Lower leg skin (tissue), 3 donors: ENCODE results near the gene COG1.

Experiments
- POLR2A ChIP-seq, 2 donors: fragments of 450-650 bp; IDR thresholded peaks; one replicate each; pipeline ENCODE4 v1.6.1; 2016 to 2017; ENCODE audit warnings: antibody characterized with exemption in 2 of 2, mild to moderate bottlenecking in 1 of 2, moderate library complexity in 1 of 2
- TF ChIP-seq, protein P1 (sequence below), 3 donors: fragments of 450-650 bp; IDR thresholded peaks; one replicate each; pipeline ENCODE4 v1.5.1; 2016; ENCODE audit warnings: antibody characterized with exemption in 3 of 3, mild to moderate bottlenecking in 3 of 3, moderate library complexity in 2 of 3

DNA sequence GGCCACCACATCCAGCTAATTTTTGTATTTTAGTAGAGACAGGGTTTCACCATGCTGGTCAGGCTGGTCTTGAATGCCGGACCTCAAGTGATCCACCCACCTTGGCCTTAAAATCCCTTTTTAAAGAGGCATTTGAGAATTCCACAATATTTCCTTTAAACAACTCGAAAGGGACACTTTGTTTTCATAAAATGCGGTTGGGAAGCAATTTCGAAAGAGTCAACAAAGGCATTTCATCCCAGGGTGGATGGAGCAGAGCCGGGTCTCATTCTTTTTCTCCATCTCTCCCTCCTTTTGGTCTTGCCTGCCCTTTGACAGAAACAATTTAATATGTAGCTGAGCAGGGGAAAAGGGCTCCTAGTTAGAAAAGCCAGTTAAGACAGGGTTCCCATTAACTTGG is 13.5 kb upstream of the COG1 start:
- TF ChIP-seq POLR2A (IDR thresholded peaks at IDR 0.05) = no peak
- TF ChIP-seq, protein P1, sequence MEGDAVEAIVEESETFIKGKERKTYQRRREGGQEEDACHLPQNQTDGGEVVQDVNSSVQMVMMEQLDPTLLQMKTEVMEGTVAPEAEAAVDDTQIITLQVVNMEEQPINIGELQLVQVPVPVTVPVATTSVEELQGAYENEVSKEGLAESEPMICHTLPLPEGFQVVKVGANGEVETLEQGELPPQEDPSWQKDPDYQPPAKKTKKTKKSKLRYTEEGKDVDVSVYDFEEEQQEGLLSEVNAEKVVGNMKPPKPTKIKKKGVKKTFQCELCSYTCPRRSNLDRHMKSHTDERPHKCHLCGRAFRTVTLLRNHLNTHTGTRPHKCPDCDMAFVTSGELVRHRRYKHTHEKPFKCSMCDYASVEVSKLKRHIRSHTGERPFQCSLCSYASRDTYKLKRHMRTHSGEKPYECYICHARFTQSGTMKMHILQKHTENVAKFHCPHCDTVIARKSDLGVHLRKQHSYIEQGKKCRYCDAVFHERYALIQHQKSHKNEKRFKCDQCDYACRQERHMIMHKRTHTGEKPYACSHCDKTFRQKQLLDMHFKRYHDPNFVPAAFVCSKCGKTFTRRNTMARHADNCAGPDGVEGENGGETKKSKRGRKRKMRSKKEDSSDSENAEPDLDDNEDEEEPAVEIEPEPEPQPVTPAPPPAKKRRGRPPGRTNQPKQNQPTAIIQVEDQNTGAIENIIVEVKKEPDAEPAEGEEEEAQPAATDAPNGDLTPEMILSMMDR (IDR thresholded peaks at IDR 0.05) = no peak
